IPS-11a (cell line): ENCODE data around the gene RPRD1B.
"Not testable (repeated sequence)": the region's sequence is repeated elsewhere in the genome, so short reads cannot be mapped to it uniquely, and the experiment has no call there.

Experiments
- H3K4me3 ChIP-seq: one replicate; pipeline ENCODE4 v1.5.1; 2013; ENCODE audit warnings: low read depth, low read length, control low read depth

The RPRD1B gene

GRCh38 chr20:38098952-38099351 lies 65.4 kb downstream of the RPRD1B start:
- H3K4me3 ChIP-seq, result no peak overlapping the region

GRCh38 chr20:38102206-38102605 lies 68.7 kb downstream of the RPRD1B start:
- H3K4me3 ChIP-seq, result not testable (repeated sequence)

GRCh38 chr20:38104285-38104684 lies 70.7 kb downstream of the RPRD1B start:
- no peak overlapping the region for H3K4me3 ChIP-seq

GRCh38 chr20:38106461-38106860 lies 72.9 kb downstream of the RPRD1B start:
- no peak overlapping the region for H3K4me3 ChIP-seq

GRCh38 chr20:38107386-38107785 lies 73.8 kb downstream of the RPRD1B start:
- H3K4me3 ChIP-seq, result not testable (repeated sequence)

GRCh38 chr20:38107916-38108315 lies 74.4 kb downstream of the RPRD1B start:
- H3K4me3 ChIP-seq, result not testable (repeated sequence)

- no peak overlapping the region for H3K4me3 ChIP-seq
Measured at GRCh38 chr20:38108438-38108985, 75.0 kb downstream of the RPRD1B start.

- H3K4me3 ChIP-seq, result no peak overlapping the region
Measured at GRCh38 chr20:38108986-38109541, 75.5 kb downstream of the RPRD1B start.

GRCh38 chr20:38109591-38110524 lies 76.3 kb downstream of the RPRD1B start:
- no peak overlapping the region for H3K4me3 ChIP-seq

GRCh38 chr20:38110525-38111178 lies 77.1 kb downstream of the RPRD1B start:
- H3K4me3 ChIP-seq, result no peak overlapping the region

- no peak overlapping the region for H3K4me3 ChIP-seq
Measured at GRCh38 chr20:38111366-38112232, 78.1 kb downstream of the RPRD1B start.

GRCh38 chr20:38112261-38112929 lies 78.8 kb downstream of the RPRD1B start:
- no peak overlapping the region for H3K4me3 ChIP-seq

GRCh38 chr20:38112930-38113294 lies 79.4 kb downstream of the RPRD1B start:
- no peak overlapping the region for H3K4me3 ChIP-seq

GRCh38 chr20:38113401-38114325 lies 80.1 kb downstream of the RPRD1B start:
- no peak overlapping the region for H3K4me3 ChIP-seq

- no peak overlapping the region for H3K4me3 ChIP-seq
Measured at GRCh38 chr20:38114353-38114791, 80.8 kb downstream of the RPRD1B start.

- H3K4me3 ChIP-seq, result no peak overlapping the region
Measured at GRCh38 chr20:38115205-38115604, 81.7 kb downstream of the RPRD1B start.

- H3K4me3 ChIP-seq, result no peak overlapping the region
Measured at GRCh38 chr20:38115896-38116295, 82.3 kb downstream of the RPRD1B start.

- no peak overlapping the region for H3K4me3 ChIP-seq
Measured at GRCh38 chr20:38116409-38117165, 83.0 kb downstream of the RPRD1B start.
